HepG2 (cell line): Measurements from ENCODE around the gene WNT2B. TPM values are rescaled to one million over a fixed set of nuclear protein-coding genes. Genes with fewer than 3 reads are reported as not detected.

ENCODE experiments used
- ATAC-seq: fragments of 200-7000 bp; cut with Tn5 transposase; 3 replicates; pipeline ENCODE4 v1.9.1; 2020; ENCODE audit warnings: mild to moderate bottlenecking, moderate library complexity
- BruUV-seq: library from RNA; stranded (reverse); fragments of 400-500 nt; replicated peaks from 2 replicates; lab custom pipeline; 2021; lab: Mats Ljungman, UMichigan
- CTCF ChIA-PET: fragments of 300-600 bp; formaldehyde crosslinking; extraction: SDS; loops from one replicate; lab custom pipeline; 2021; ENCODE audit warnings: low total read pairs, inconsistent platforms, low intra/inter-chr PET ratio; lab: Yijun Ruan, JAX
- POLR2A ChIA-PET: fragments of 350-600 bp; sonication (Branson Sonifier 250); formaldehyde crosslinking; loops from one replicate; lab custom pipeline; 2020; ENCODE audit warnings: antibody characterized with exemption, inconsistent platforms; lab: Yijun Ruan, JAX
- DNase-seq: peaks from one replicate; pipeline ENCODE4 v3.0.0-alpha.2; 2015; ENCODE audit warnings: low spot score
- FAIRE-seq: peaks from 3 replicates; lab custom pipeline; 2011; peaks lifted over from hg19 to GRCh38; lab: Jason Lieb, UNC
- H2AFZ ChIP-seq: one replicate; pipeline ENCODE4 v1.6.1; 2011; ENCODE audit warnings: low read length, inconsistent platforms
- H3K27ac ChIP-seq: fragments of 300-600 bp; 3 replicates; pipeline ENCODE4 v1.8.0; 2011; ENCODE audit warnings: mixed run types, mild to moderate bottlenecking, mixed read lengths, low read length, inconsistent platforms; ENCODE audit not compliant: insufficient read depth; ENCODE audit errors: extremely low read length
- H3K27me3 ChIP-seq, 2 experiments: fragments of 200-600 bp in 1 of 2; 2 replicates in 1 of 2; 3 replicates in 1 of 2; pipeline versions ENCODE4 v1.6.0 to v1.8.0; 2011; ENCODE audit warnings: low read length in 2 of 2, mild to moderate bottlenecking in 2 of 2, moderate library complexity in 2 of 2, inconsistent platforms in 1 of 2; ENCODE audit not compliant: insufficient read depth in 2 of 2, control insufficient read depth in 1 of 2
- H3K36me3 ChIP-seq, 2 experiments: fragments of 200-600 bp in 1 of 2; replicated peaks in 1 of 2; 2 replicates in 1 of 2; 3 replicates in 1 of 2; pipeline versions ENCODE4 v1.5.1 to v1.8.0; 2011; ENCODE audit warnings: low read length in 2 of 2, inconsistent platforms in 1 of 2; ENCODE audit not compliant: insufficient read depth in 2 of 2, control insufficient read depth in 1 of 2
- H3K4me1 ChIP-seq: 2 replicates; pipeline ENCODE4 v1.5.1; 2012; ENCODE audit warnings: low read length, inconsistent platforms; ENCODE audit not compliant: insufficient read depth
- H3K4me2 ChIP-seq: 2 replicates; pipeline ENCODE4 v1.6.0; 2011; ENCODE audit warnings: low read depth, low read length, inconsistent platforms
- H3K4me3 ChIP-seq, 3 experiments: fragments of 200-600 bp in 1 of 3; sonication (generic), shearing (Covaris generic) in 1 of 3; replicated peaks in 1 of 3; 2 replicates each; pipeline ENCODE4 v1.5.1; 2011 to 2016; ENCODE audit warnings: low read length in 3 of 3, inconsistent platforms in 2 of 3, low read depth in 2 of 3, mild to moderate bottlenecking in 2 of 3, control low read depth in 1 of 3, mixed read lengths in 1 of 3; ENCODE audit not compliant: insufficient read depth in 1 of 3
- H3K79me2 ChIP-seq: one replicate; pipeline ENCODE4 v1.6.1; 2011; ENCODE audit warnings: low read length, inconsistent platforms; ENCODE audit not compliant: insufficient read depth
- H3K9ac ChIP-seq: 2 replicates; pipeline ENCODE4 v1.6.0; 2011; ENCODE audit warnings: mild to moderate bottlenecking, low read depth, low read length, inconsistent platforms; ENCODE audit not compliant: insufficient read depth
- H3K9me3 ChIP-seq: 2 replicates; pipeline ENCODE4 v1.5.1; 2012; ENCODE audit warnings: mild to moderate bottlenecking, low read length
- H4K20me1 ChIP-seq: 2 replicates; pipeline ENCODE4 v1.6.0; 2011; ENCODE audit warnings: inconsistent platforms, mild to moderate bottlenecking, low read length, moderate library complexity; ENCODE audit not compliant: insufficient read depth
- E2F5 ChIP-seq: sonication (generic); formaldehyde crosslinking; conservative IDR thresholded peaks from 2 replicates; pipeline ENCODE4 v1.4.0; 2020; ENCODE audit warnings: missing genetic modification reagents
- FIP1L1 ChIP-seq: fragments of 200-400 bp; formaldehyde crosslinking; IDR thresholded peaks from 2 replicates; pipeline ENCODE4 v1.6.1; 2018; ENCODE audit warnings: low read depth, mild to moderate bottlenecking, low read length, moderate library complexity, borderline replicate concordance; ENCODE audit not compliant: insufficient read depth
- HNRNPH1 ChIP-seq: fragments of 200-400 bp; formaldehyde crosslinking; optimal IDR thresholded peaks from 2 replicates; pipeline ENCODE3; 2017; ENCODE audit warnings: mild to moderate bottlenecking, low read depth, low read length
- MLX ChIP-seq: IDR thresholded peaks from 2 replicates; pipeline ENCODE4 v1.6.1; 2016
- PCBP1 ChIP-seq: fragments of 200-400 bp; formaldehyde crosslinking; IDR thresholded peaks from 2 replicates; pipeline ENCODE4 v1.6.1; 2017; ENCODE audit warnings: mild to moderate bottlenecking, low read depth, low read length, borderline replicate concordance
- PTBP1 ChIP-seq: fragments of 200-400 bp; formaldehyde crosslinking; IDR thresholded peaks from 2 replicates; pipeline ENCODE4 v1.6.1; 2018; ENCODE audit warnings: low read length, low read depth; ENCODE audit not compliant: poor library complexity, severe bottlenecking
- SMAD3 ChIP-seq: sonication (generic); formaldehyde crosslinking; IDR thresholded peaks from 2 replicates; pipeline ENCODE4 v1.4.0; 2020; ENCODE audit warnings: missing genetic modification reagents
- TRIM22 ChIP-seq: fragments of 450-650 bp; IDR thresholded peaks from 2 replicates; pipeline ENCODE4 v1.6.1; 2017
- ZKSCAN1 ChIP-seq: fragments of 150-350 bp; IDR thresholded peaks from 2 replicates; pipeline ENCODE4 v1.6.1; 2014; ENCODE audit warnings: low read length
- ZNF234 ChIP-seq: sonication (generic); formaldehyde crosslinking; conservative IDR thresholded peaks from 2 replicates; pipeline ENCODE4 v1.5.1; 2020; ENCODE audit warnings: mild to moderate bottlenecking, missing genetic modification reagents
- ZNF556 ChIP-seq: sonication (generic); formaldehyde crosslinking; IDR thresholded peaks from 2 replicates; pipeline ENCODE4 v1.4.0; 2020; ENCODE audit warnings: mild to moderate bottlenecking, missing genetic modification reagents, borderline replicate concordance
- WGBS: methylation state at CpG from one replicate; pipeline ENCODE4 v1.1.6; 2017; ENCODE audit warnings: low lambda C conversion rate; 5-methylcytosine and 5-hydroxymethylcytosine counted together
- in situ Hi-C: cut with HindIII; loops from 2 replicates; pipeline ENCODE4 v1.10.0; 2017; ENCODE audit warnings: low pct_unique_long_range_greater_than_20kb; ENCODE audit not compliant: extremely low pct_ligation_motif_present
- intact Hi-C: fragments of 100-400 bp; cut with micrococcal nuclease; formaldehyde crosslinking; loops from one replicate; pipeline ENCODE4 v1.10.0; 2022; ENCODE audit not compliant: unreplicated experiment
- polyA plus RNA-seq, 8 experiments: library from polyadenylated mRNA; depleted of rRNA in 3 of 8; stranded (reverse) in 7 of 8; unstranded in 1 of 8; fragments of >200 nt; fragmentation: Illumina TruSeq in 4 of 8; extraction: Trizol in 4 of 8; gene quantifications; 2 replicates each; pipeline versions ENCODE4 v1.2.1 to v1.2.3, GENCODE V29; 2011 to 2016; ENCODE audit warnings: low read depth in 4 of 8, missing spikeins in 1 of 8, mixed read lengths in 1 of 8; ENCODE audit not compliant: insufficient read depth in 1 of 8
- total RNA-seq, 5 experiments: library from RNA; depleted of rRNA; stranded (reverse); fragments of >200 nt; fragmentation: Illumina TruSeq; extraction: Trizol; gene quantifications; 2 replicates each; pipeline ENCODE4 v1.2.3, GENCODE V29; 2016; ENCODE audit warnings: low read depth in 1 of 5

The WNT2B gene
- total and polyA plus RNA-seq, 2 of the 13 experiments (the other 11 are each of a cell fraction or from before 2014, with no cell fraction given): 0.11 to 0.32 TPM

- Histone ChIP-seq H3K4me2 (no peak overlapping the region), H3K27me3 (no peaks in the 10 kb centered on the region), H3K9me3 (no peaks in the 10 kb centered on the region), H4K20me1 (no peaks in the 10 kb centered on the region), H3K27ac (no peak overlapping the region), H3K4me3 (no peak overlapping the region), H3K9ac (no peak overlapping the region), H3K4me1 (no peaks in the 10 kb centered on the region), H2AFZ (no peak overlapping the region), H3K36me3 (peaks cover 0 to 7% of the 10 kb centered on the region in 2 experiments; a peak in 1 of 5 replicates), H3K79me2 (no peaks in the 10 kb centered on the region)
- DNase-seq (peak; percentile 4), ATAC-seq (no peak), FAIRE-seq (no peak)
- ChIA-PET POLR2A (interaction anchor here (1.2 to 1.5 kb wide), 2 partner anchors 151 to 155 kb away, joined by 3 to 4 read pairs; no protein-coding TSS in a partner anchor), CTCF (no interaction called here)
- BruUV-seq: no TSS peak
- intact Hi-C loops (no loop called here), in situ Hi-C loops (no loop called here)
- WGBS: 90% methylated on average over 3 of the region's 3 CpGs
- TF ChIP-seq E2F5: no peak
- TF ChIP-seq SMAD3 (CRISPR knock-in tag): no peak
- TF ChIP-seq ZNF556 (CRISPR knock-in tag): no peak
- no peak for TF ChIP-seq TRIM22
- TF ChIP-seq HNRNPH1: no peak
- TF ChIP-seq PCBP1: no peak
- TF ChIP-seq ZKSCAN1: no peak
- no peak for TF ChIP-seq MLX
- TF ChIP-seq FIP1L1: no peak
- TF ChIP-seq PTBP1: no peak
- no peak for TF ChIP-seq ZNF234 (CRISPR knock-in tag)
Measured at GRCh38 chr1:112544751-112545150, 36.0 kb downstream of the WNT2B start.
